GM21423 (cell line): ENCODE results near the gene LRRC9.
"Not testable (repeated sequence)": the region's sequence is repeated elsewhere in the genome, so short reads cannot be mapped to it uniquely, and the experiment has no call there.

Experiments
- ATAC-seq: cut with Tn5 transposase; IDR thresholded peaks from one replicate; pipeline ENCODE4 v1.9.1; 2021; ENCODE audit warnings: mild to moderate bottlenecking, moderate library complexity; ENCODE audit not compliant: unreplicated experiment

Gene LRRC9

GRCh38 chr14:60058087-60058486 is 138.1 kb downstream of the LRRC9 start:
- ATAC-seq, result no peak

- ATAC-seq, result no peak
These were observed 141.4 kb downstream of the LRRC9 start for GRCh38 chr14:60061371-60061770.

- ATAC-seq, result no peak
These were observed 144.6 kb downstream of the LRRC9 start for GRCh38 chr14:60064491-60065072.

DNA sequence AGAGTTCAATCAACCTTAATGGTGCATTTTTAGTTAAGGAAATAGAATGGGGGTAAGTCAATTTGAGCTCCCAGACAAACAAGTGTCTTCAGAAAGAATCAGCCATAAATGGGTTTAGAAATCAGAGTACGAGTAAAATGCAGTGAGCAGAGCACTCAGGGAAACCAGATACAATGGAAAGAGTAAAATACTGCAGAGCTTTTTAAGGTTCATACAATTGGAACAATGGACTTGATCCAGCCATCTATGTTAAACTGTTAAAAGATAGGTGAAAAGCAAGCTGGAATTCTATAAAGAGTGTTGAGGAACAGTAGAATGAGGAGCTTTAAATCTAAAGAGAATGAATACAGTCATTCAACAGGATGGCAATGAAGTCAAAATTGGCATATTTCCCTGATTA is 147.9 kb downstream of the LRRC9 start:
- ATAC-seq, result no peak

- no peak for ATAC-seq
These were observed 159.8 kb downstream of the LRRC9 start for GRCh38 chr14:60079723-60080122.

DNA sequence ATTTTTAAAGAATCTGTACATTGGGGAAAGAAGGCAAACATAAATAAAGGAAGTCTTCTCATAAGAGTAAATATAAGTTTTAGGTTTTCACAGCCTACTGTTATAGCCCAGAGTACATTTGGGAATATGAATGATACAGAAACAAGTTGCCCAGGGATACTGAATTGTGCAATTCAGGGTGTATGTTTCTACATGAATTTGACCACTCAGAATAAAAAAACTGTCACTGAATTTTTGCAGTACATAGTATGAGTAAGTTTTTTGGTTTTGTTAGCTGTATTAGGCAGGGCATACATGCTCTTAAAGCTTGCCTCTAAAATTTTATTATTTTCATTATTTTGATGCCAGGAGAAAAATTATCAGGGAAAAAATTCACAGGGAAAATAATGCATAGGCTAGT is 165.1 kb downstream of the LRRC9 start:
- ATAC-seq, result no peak

- ATAC-seq, result no peak
These were observed 165.7 kb downstream of the LRRC9 start for GRCh38 chr14:60085693-60086092.

GRCh38 chr14:60087668-60088067 is 167.7 kb downstream of the LRRC9 start:
- ATAC-seq, result no peak

DNA sequence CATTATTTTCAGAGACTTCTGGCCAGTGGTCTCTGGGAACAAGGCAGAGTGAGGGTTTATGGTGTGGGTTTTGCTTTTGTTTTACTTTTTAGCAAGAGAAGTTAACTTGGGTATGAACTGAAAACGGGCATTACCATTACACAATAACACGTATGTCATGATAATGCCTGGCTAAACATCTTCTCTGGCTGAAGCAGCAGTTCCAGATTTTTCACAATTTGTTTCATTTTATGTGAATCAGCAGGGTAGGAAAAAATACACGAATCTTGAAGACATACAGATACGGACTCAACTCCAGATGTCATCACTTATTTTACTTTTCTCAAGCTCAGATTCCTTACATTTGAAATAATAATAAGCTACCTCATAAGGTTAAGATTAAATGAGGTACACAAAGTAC is 169.3 kb downstream of the LRRC9 start:
- no peak for ATAC-seq

DNA sequence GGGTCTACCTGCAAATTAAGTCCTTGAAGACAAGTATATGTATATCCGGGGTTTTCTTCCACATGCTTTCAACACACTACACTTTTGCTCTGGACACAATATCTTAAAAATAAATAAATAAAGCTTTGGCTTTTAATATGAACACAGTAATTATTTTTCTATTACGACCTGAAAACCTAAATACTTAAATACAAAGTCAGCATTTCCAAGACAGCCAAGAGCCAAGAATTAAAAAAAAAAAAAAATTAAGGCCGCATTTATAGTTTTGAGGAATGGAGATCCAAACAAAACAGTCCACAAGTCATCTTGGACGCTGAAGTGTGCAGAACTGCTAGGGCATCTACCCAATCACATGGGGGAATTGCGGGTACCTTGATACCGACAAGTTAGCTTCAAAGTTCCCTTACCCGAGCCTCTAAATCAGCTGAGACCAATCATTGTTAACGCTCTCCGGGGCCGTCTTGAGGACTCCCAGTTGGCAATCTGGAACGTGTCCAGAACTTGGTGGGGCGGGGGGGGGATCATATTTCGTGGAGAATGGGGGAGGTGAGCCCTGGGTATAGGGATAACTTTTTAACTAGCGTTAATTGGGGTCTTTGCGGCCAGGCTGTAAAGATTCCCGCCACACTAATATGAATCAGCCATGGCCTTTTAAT is 171.0 kb downstream of the LRRC9 start:
- no peak for ATAC-seq

GRCh38 chr14:60091550-60092525 is 171.9 kb downstream of the LRRC9 start, which contains the start of gene PCNX4:
Gene PCNX4, plus strand, starts transcription at chr14:60091923. Its CDS starts 15,716 bp downstream, at chr14:60107639.
- ATAC-seq, result peak; percentile 95

- ATAC-seq, result no peak
These were observed 172.6 kb downstream of the LRRC9 start for GRCh38 chr14:60092526-60092920.

- ATAC-seq, result no peak
These were observed 173.1 kb downstream of the LRRC9 start for GRCh38 chr14:60093080-60093479.

- no peak for ATAC-seq
These were observed 173.7 kb downstream of the LRRC9 start for GRCh38 chr14:60093606-60094005.

DNA sequence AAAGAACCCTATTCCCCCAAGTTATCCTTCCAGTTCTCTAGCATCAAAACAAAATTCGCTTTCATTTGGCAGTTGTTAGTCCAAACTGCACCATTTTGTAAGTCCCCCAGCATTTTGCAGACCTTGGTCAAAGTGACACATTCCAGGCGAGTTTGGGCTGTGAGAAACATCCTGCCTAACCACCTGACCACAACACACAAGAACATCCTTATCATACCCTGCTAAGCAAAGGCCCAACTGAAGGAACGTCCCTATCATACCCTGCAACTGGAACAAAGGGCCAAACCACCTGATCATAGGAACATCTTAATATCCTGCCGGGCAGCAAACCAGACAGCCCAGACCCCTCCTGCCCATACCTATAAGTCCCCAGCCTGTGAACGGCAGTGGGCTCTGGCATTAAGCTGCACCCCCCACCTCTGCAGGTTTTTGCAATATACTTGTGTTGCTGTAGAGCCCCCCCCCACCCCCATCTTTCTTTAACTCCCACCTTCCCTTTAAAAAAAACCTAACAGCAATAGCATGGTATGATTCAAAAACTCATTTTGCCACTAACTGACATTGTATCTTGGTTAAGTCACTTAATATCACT is 174.5 kb downstream of the LRRC9 start:
- no peak for ATAC-seq

GRCh38 chr14:60095231-60095630 is 175.3 kb downstream of the LRRC9 start:
- no peak for ATAC-seq

DNA sequence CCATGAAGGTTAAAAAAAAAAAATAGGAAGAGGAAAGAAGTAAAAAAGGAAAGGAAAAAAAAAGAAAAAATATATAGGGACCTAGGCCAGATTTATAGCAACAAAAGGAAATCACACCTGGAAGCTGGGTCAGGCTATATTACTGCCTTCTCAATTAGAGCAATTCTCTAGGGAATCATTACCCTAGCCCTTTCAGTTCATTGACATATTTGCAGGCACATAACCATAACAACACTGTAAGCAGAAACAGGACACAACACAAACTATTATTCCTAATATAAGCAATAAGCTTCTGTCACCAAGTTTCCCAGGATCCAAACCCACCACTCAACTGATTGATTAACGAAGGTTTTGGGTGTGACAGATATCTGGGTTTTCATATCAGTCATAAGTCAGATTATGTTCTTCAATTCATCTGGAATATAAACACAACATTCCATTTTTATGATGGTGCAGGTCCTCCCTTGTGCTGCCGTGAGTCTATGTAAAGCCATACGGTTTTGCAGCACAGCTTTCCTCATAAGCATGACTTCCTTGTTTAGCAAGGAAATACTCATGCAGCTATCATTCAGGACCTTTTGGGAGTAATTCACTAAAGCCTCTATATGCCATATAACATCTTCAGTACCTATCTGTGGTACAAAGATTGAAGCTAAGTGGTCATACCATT is 176.0 kb downstream of the LRRC9 start:
- no peak for ATAC-seq

DNA sequence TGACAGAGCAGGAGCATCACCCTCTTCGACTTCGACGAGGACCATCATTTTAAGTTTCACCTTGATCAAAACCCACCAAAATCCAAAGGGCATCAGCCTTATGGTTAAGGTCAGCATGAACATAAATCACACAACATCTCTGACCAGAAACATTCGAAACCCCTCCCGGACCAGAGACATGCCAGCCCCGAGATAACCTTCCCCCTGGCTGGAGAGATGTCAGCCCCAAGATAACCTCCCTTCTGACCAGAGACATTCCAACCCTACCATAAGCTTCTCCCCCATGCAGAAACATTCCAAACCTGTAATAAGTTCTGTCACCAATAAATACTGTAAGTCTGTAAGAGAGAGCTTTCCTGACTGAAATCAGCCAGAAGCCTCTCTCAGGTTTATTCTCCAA is 178.0 kb downstream of the LRRC9 start:
- no peak for ATAC-seq

DNA sequence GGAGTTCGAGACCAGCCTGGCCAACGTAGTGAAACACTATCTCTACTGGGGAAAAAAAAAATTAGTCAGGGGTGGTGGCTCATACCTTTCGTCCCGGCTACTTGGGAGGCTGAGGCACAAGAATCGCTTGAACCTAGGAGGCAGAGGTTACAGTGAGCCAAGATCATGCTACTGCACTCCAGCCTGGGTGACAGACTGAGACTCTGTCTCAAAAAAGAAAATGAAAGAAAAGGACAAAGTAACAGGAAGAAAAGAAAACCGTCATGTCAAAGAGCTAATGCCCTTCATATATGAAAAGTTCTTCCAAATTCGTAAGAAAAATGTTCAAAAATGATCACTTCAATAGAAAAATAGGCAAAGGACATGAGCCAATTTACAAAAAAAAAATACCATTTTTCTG is 179.9 kb downstream of the LRRC9 start:
- not testable (repeated sequence) for ATAC-seq

GRCh38 chr14:60101786-60102185 is 181.8 kb downstream of the LRRC9 start:
- no peak for ATAC-seq

DNA sequence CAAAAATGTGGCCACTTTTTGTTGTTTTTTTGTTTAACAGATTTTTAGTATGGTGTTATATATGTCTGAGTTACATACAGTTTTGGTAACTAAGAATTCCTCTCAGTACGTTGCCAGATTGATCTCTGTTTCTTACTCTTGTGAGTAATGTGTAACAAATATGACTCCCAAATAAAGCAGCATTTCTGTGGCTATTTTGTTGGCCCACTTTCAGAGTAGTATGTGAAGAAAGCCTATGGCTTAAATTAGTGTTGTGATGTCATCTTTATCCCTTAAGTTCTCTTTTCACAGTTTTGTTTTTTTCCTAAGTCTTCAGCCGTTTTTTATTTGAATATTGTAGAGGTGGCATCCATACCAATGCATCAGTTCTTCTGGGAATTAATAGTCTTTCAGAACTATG is 182.4 kb downstream of the LRRC9 start:
- no peak for ATAC-seq
